Esophagus muscularis mucosa (tissue), 4 donors: ENCODE results near the gene MUC20.
"Not testable (repeated sequence)": the region's sequence is repeated elsewhere in the genome, so short reads cannot be mapped to it uniquely, and the experiment has no call there.

Experiments
- CTCF ChIP-seq, 3 experiments: fragments of 200-600 bp in 2 of 3; fragments of 450-650 bp in 1 of 3; sonication (generic) in 2 of 3; IDR thresholded peaks; one replicate each; pipeline ENCODE4 v1.5.1; 2017 to 2019; ENCODE audit warnings: antibody characterized with exemption in 3 of 3, mild to moderate bottlenecking in 2 of 3, moderate library complexity in 1 of 3
- EP300 ChIP-seq: sonication (generic); formaldehyde crosslinking; IDR thresholded peaks from one replicate; pipeline ENCODE4 v1.6.1; 2017; ENCODE audit warnings: antibody characterized with exemption
- POLR2A ChIP-seq: fragments of 450-650 bp; IDR thresholded peaks from one replicate; pipeline ENCODE4 v1.6.1; 2017; ENCODE audit warnings: antibody characterized with exemption, moderate library complexity, mild to moderate bottlenecking, low read depth
- POLR2AphosphoS5 ChIP-seq, 2 donors: sonication (generic); formaldehyde crosslinking; IDR thresholded peaks; one replicate each; pipeline ENCODE4 v1.6.1; 2017; ENCODE audit warnings: antibody characterized with exemption in 2 of 2

GRCh38 chr3:195781236-195781635 lies 60.5 kb downstream of the MUC20 start:
- not testable (repeated sequence) for TF ChIP-seq POLR2AphosphoS5 (IDR thresholded peaks at IDR 0.05); POLR2A; CTCF (IDR thresholded peaks at IDR 0.05); EP300
